ENCODE results near the gene PRPS1. TPM values are rescaled to one million over a fixed set of nuclear protein-coding genes. Genes with fewer than 3 reads are reported as not detected.

The PRPS1 gene
- total RNA-seq, 1 experiment from 2014 or later: 126 TPM

DNA sequence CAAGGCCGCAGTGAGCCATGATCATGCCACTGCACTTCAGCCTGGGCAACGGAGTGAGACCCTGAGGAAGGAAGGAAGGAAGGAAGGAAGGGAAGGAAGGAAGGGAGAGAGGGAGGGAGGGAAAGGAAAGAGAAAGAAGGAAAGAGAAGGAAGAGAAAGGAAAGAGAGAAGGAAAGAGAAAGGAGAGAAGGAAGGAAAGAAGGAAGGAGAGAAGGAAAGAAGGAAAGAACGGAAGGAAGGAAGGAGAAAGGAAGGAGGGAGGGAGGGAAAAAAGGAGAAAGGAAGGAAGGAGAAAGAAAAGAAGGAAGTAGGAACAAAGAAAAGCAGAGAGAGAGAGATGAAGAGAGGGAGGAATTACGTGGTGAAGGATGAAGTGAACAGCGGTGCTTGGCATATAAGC lies 30.4 kb downstream of the PRPS1 start:
- CTCF ChIA-PET: interaction anchor here (1.7 to 6.8 kb wide), 4 partner anchors 58 to 117 kb away, joined by 7 to 108 read pairs (median 12); partner anchors contain the start of genes NCBP2L and TSC22D3
- H3K4me3 Mint-ChIP-seq: no peak overlapping the region

DNA sequence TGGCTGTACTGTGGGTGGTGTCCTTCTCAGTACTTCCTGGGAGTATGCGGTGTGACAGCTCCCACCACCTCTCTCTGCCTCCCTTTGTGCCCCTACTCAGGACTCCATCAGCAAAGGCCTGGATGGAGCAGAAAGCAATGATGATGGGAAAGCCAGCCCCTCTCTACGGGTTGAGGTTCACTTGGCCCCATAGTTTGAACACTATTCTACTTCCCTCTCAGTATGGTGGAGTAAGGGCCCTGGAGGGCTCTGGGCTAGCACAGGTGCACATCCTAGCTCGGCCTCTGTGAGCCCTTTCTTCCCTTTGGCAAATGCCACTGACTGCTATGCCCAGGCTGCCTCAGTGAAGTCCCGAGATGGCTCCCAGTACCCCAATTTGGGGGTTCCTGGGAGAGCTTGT lies 31.0 kb downstream of the PRPS1 start:
- H3K4me1 Mint-ChIP-seq: peaks cover 22% of the 10 kb centered on the region
- H3K27ac Mint-ChIP-seq: no peak overlapping the region
- H3K27me3 Mint-ChIP-seq (ENCODE audit: low read depth): no peaks in the 10 kb centered on the region
- H3K4me3 Mint-ChIP-seq: no peak overlapping the region
- no peaks in the 10 kb centered on the region for H3K36me3 Mint-ChIP-seq
- ATAC-seq (no peak), DNase-seq (ENCODE audit: low spot score) (no peak)
- ChIA-PET CTCF (interaction anchor here (0.9 to 6.8 kb wide), 14 partner anchors 9 to 128 kb away, joined by 3 to 108 read pairs (median 5); partner anchors contain the start of genes NCBP2L and TSC22D3), POLR2A (interaction anchor here (1.0 kb wide), 1 partner anchor 14 kb away, joined by 5 read pairs; no protein-coding TSS in a partner anchor)
- H3K9me3 Mint-ChIP-seq: no peaks in the 10 kb centered on the region
- TF ChIP-seq CBFB (CRISPR knock-in tag; IDR thresholded peaks at IDR 0.05; ENCODE audit: low read depth) (no peak), ZNF416 (CRISPR knock-in tag; IDR thresholded peaks at IDR 0.05) (no peak), CREB1 (CRISPR knock-in tag; IDR thresholded peaks at IDR 0.05) (no peak), GRHL2 (CRISPR knock-in tag; IDR thresholded peaks at IDR 0.05; ENCODE audit: insufficient replicate concordance, severe bottlenecking) (no peak), JUN (CRISPR knock-in tag; IDR thresholded peaks at IDR 0.05) (no peak), ZNF219 (CRISPR knock-in tag; IDR thresholded peaks at IDR 0.05; ENCODE audit: borderline replicate concordance) (no peak)
- TF ChIP-seq, protein P1, sequence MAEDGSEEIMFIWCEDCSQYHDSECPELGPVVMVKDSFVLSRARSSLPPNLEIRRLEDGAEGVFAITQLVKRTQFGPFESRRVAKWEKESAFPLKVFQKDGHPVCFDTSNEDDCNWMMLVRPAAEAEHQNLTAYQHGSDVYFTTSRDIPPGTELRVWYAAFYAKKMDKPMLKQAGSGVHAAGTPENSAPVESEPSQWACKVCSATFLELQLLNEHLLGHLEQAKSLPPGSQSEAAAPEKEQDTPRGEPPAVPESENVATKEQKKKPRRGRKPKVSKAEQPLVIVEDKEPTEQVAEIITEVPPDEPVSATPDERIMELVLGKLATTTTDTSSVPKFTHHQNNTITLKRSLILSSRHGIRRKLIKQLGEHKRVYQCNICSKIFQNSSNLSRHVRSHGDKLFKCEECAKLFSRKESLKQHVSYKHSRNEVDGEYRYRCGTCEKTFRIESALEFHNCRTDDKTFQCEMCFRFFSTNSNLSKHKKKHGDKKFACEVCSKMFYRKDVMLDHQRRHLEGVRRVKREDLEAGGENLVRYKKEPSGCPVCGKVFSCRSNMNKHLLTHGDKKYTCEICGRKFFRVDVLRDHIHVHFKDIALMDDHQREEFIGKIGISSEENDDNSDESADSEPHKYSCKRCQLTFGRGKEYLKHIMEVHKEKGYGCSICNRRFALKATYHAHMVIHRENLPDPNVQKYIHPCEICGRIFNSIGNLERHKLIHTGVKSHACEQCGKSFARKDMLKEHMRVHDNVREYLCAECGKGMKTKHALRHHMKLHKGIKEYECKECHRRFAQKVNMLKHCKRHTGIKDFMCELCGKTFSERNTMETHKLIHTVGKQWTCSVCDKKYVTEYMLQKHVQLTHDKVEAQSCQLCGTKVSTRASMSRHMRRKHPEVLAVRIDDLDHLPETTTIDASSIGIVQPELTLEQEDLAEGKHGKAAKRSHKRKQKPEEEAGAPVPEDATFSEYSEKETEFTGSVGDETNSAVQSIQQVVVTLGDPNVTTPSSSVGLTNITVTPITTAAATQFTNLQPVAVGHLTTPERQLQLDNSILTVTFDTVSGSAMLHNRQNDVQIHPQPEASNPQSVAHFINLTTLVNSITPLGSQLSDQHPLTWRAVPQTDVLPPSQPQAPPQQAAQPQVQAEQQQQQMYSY (CRISPR knock-in tag; IDR thresholded peaks at IDR 0.05): no peak
- TF ChIP-seq, protein P2, sequence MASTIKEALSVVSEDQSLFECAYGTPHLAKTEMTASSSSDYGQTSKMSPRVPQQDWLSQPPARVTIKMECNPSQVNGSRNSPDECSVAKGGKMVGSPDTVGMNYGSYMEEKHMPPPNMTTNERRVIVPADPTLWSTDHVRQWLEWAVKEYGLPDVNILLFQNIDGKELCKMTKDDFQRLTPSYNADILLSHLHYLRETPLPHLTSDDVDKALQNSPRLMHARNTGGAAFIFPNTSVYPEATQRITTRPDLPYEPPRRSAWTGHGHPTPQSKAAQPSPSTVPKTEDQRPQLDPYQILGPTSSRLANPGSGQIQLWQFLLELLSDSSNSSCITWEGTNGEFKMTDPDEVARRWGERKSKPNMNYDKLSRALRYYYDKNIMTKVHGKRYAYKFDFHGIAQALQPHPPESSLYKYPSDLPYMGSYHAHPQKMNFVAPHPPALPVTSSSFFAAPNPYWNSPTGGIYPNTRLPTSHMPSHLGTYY (CRISPR knock-in tag; IDR thresholded peaks at IDR 0.05): no peak
- TF ChIP-seq, protein P3, sequence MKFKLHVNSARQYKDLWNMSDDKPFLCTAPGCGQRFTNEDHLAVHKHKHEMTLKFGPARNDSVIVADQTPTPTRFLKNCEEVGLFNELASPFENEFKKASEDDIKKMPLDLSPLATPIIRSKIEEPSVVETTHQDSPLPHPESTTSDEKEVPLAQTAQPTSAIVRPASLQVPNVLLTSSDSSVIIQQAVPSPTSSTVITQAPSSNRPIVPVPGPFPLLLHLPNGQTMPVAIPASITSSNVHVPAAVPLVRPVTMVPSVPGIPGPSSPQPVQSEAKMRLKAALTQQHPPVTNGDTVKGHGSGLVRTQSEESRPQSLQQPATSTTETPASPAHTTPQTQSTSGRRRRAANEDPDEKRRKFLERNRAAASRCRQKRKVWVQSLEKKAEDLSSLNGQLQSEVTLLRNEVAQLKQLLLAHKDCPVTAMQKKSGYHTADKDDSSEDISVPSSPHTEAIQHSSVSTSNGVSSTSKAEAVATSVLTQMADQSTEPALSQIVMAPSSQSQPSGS (CRISPR knock-in tag; IDR thresholded peaks at IDR 0.05; ENCODE audit: borderline replicate concordance, low read depth): no peak
- TF ChIP-seq, protein P4, sequence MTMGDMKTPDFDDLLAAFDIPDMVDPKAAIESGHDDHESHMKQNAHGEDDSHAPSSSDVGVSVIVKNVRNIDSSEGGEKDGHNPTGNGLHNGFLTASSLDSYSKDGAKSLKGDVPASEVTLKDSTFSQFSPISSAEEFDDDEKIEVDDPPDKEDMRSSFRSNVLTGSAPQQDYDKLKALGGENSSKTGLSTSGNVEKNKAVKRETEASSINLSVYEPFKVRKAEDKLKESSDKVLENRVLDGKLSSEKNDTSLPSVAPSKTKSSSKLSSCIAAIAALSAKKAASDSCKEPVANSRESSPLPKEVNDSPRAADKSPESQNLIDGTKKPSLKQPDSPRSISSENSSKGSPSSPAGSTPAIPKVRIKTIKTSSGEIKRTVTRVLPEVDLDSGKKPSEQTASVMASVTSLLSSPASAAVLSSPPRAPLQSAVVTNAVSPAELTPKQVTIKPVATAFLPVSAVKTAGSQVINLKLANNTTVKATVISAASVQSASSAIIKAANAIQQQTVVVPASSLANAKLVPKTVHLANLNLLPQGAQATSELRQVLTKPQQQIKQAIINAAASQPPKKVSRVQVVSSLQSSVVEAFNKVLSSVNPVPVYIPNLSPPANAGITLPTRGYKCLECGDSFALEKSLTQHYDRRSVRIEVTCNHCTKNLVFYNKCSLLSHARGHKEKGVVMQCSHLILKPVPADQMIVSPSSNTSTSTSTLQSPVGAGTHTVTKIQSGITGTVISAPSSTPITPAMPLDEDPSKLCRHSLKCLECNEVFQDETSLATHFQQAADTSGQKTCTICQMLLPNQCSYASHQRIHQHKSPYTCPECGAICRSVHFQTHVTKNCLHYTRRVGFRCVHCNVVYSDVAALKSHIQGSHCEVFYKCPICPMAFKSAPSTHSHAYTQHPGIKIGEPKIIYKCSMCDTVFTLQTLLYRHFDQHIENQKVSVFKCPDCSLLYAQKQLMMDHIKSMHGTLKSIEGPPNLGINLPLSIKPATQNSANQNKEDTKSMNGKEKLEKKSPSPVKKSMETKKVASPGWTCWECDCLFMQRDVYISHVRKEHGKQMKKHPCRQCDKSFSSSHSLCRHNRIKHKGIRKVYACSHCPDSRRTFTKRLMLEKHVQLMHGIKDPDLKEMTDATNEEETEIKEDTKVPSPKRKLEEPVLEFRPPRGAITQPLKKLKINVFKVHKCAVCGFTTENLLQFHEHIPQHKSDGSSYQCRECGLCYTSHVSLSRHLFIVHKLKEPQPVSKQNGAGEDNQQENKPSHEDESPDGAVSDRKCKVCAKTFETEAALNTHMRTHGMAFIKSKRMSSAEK (CRISPR knock-in tag; IDR thresholded peaks at IDR 0.05; ENCODE audit: borderline replicate concordance): no peak
- TF ChIP-seq, protein P5, sequence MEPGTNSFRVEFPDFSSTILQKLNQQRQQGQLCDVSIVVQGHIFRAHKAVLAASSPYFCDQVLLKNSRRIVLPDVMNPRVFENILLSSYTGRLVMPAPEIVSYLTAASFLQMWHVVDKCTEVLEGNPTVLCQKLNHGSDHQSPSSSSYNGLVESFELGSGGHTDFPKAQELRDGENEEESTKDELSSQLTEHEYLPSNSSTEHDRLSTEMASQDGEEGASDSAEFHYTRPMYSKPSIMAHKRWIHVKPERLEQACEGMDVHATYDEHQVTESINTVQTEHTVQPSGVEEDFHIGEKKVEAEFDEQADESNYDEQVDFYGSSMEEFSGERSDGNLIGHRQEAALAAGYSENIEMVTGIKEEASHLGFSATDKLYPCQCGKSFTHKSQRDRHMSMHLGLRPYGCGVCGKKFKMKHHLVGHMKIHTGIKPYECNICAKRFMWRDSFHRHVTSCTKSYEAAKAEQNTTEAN (CRISPR knock-in tag; IDR thresholded peaks at IDR 0.05): no peak
- TF ChIP-seq, protein P6, sequence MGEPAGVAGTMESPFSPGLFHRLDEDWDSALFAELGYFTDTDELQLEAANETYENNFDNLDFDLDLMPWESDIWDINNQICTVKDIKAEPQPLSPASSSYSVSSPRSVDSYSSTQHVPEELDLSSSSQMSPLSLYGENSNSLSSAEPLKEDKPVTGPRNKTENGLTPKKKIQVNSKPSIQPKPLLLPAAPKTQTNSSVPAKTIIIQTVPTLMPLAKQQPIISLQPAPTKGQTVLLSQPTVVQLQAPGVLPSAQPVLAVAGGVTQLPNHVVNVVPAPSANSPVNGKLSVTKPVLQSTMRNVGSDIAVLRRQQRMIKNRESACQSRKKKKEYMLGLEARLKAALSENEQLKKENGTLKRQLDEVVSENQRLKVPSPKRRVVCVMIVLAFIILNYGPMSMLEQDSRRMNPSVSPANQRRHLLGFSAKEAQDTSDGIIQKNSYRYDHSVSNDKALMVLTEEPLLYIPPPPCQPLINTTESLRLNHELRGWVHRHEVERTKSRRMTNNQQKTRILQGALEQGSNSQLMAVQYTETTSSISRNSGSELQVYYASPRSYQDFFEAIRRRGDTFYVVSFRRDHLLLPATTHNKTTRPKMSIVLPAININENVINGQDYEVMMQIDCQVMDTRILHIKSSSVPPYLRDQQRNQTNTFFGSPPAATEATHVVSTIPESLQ (CRISPR knock-in tag; IDR thresholded peaks at IDR 0.05): no peak

More for the DNA sequence above, 30.4 kb downstream of the PRPS1 start:
- Mint-ChIP-seq H3K4me1 (peaks cover 22% of the 10 kb centered on the region), H3K9me3 (no peaks in the 10 kb centered on the region), H3K27ac (no peak overlapping the region), H3K27me3 (ENCODE audit: low read depth) (no peaks in the 10 kb centered on the region), H3K36me3 (no peaks in the 10 kb centered on the region)
- POLR2A ChIA-PET: no interaction called here
- ATAC-seq (no peak), DNase-seq (ENCODE audit: low spot score) (no peak)
- TF ChIP-seq SOX15 (CRISPR knock-in tag; IDR thresholded peaks at IDR 0.05): no peak
- TF ChIP-seq, protein P7, sequence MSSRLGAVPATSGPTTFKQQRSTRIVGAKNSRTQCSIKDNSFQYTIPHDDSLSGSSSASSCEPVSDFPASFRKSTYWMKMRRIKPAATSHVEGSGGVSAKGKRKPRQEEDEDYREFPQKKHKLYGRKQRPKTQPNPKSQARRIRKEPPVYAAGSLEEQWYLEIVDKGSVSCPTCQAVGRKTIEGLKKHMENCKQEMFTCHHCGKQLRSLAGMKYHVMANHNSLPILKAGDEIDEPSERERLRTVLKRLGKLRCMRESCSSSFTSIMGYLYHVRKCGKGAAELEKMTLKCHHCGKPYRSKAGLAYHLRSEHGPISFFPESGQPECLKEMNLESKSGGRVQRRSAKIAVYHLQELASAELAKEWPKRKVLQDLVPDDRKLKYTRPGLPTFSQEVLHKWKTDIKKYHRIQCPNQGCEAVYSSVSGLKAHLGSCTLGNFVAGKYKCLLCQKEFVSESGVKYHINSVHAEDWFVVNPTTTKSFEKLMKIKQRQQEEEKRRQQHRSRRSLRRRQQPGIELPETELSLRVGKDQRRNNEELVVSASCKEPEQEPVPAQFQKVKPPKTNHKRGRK (CRISPR knock-in tag; IDR thresholded peaks at IDR 0.05; ENCODE audit: borderline replicate concordance): peak; percentile 47; the same call in 1 of the 2 replicates
